GM12891 (cell line): ENCODE results near the gene KIAA1755. TPM values are rescaled to one million over a fixed set of nuclear protein-coding genes. Genes with fewer than 3 reads are reported as not detected.

Source experiments
- DNase-seq: peaks from one replicate; pipeline ENCODE4 v3.0.0; 2011; ENCODE audit warnings: low spot score; ENCODE audit not compliant: insufficient read length
- FAIRE-seq: peaks from 2 replicates; lab custom pipeline; 2011; peaks lifted over from hg19 to GRCh38; lab: Jason Lieb, UNC
- PAX5 ChIP-seq: IDR thresholded peaks from 2 replicates; pipeline ENCODE4 v1.6.1; 2011; ENCODE audit warnings: low read length, moderate library complexity, mild to moderate bottlenecking; ENCODE audit not compliant: insufficient read depth, severe bottlenecking
- POLR2A ChIP-seq: IDR thresholded peaks from 2 replicates; pipeline ENCODE4 v1.6.1; 2011; ENCODE audit warnings: low read depth, low read length, control low read depth
- POLR2AphosphoS5 ChIP-seq: IDR thresholded peaks from 2 replicates; pipeline ENCODE4 v1.6.1; 2011; ENCODE audit warnings: low read depth, low read length, control low read depth
- POU2F2 ChIP-seq: IDR thresholded peaks from 2 replicates; pipeline ENCODE4 v1.6.1; 2011; ENCODE audit warnings: low read depth, mild to moderate bottlenecking, control low read depth, low read length, moderate library complexity
- SPI1 ChIP-seq: IDR thresholded peaks from 2 replicates; pipeline ENCODE4 v1.6.1; 2011; ENCODE audit warnings: low read depth, low read length, control low read depth
- TAF1 ChIP-seq: IDR thresholded peaks from 2 replicates; pipeline ENCODE4 v1.6.1; 2011; ENCODE audit warnings: low read depth, low read length, control low read depth
- polyA plus RNA-seq: library from polyadenylated mRNA; unstranded; fragments of >200 nt; gene quantifications from one replicate; pipeline ENCODE4 v1.2.1, GENCODE V29; 2012; ENCODE audit warnings: low read depth, missing spikeins, inconsistent platforms; ENCODE audit not compliant: missing spikeins

Gene KIAA1755
- not detected for polyA plus RNA-seq

DNA sequence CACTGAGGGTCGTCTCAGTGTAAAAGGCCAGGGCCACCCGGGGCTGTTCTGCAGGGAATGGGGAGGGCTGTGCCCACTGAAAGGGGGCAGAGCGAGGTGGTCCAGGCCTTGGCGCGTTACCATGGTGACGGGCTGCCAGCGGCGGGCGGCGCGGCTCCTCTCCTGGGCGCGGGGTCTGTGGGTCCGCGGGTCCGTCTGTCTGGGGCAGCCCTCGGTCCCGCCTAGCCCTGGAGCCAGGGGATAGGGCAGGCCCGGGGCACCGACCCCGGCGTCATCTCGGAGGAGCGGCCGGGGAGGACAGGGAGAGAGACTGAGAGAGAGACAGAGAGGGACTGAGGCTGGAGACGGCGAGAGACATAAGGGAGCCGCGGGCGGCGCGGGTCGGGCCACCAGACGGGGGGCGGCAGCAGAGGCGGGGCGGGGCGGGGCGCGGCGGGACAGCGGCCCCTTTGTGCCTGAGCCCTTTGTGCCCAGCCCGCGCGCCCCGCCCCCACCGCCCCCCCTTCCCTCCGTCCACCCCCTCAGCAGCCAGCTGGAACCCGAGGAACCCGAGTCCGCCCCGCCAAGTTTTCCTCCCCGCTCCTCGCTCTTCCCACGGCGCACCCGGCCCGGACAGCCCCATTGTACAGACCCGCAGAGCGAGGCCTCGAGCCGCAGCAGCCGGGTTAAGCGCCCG is at the start of gene KIAA1755:
Gene KIAA1755 (minus strand): TSS at position 358 of the 676 bp plus-strand sequence. CDS start 235 bp downstream, at position 123.
- FAIRE-seq (no peak), DNase-seq (no peak)
- no peak for TF ChIP-seq SPI1
- no peak for TF ChIP-seq PAX5
- TF ChIP-seq POLR2A, result no peak
- no peak for TF ChIP-seq TAF1
- no peak for TF ChIP-seq POU2F2
- no peak for TF ChIP-seq POLR2AphosphoS5

GRCh38 chr20:38308447-38308846 is 47.9 kb upstream of the KIAA1755 start:
- TF ChIP-seq POLR2AphosphoS5 (no peak), TAF1 (no peak), SPI1 (no peak), POU2F2 (no peak), PAX5 (no peak), POLR2A (no peak)
- FAIRE-seq, result no peak

DNA sequence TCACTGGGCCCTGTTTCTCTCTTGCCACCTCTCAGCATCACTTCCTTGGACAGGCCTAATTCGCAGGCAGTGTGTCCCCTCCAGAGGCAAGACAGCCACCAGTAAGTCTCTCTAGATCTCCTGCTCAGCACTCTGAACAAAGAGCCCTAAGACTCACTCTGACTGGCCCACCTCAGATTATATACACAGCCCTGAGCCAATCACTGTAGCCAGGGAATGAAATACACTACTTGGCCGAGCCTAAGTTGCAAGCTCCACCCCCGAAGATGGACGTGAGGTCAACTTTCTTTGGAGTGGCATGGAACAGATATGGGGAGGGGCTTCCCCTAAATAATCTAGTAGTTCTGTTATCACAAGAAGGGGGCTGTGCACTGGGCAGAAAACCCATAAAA is 47.5 kb upstream of the KIAA1755 start:
- no peak for DNase-seq
- TF ChIP-seq POU2F2 (no peak), TAF1 (no peak), POLR2AphosphoS5 (no peak), PAX5 (no peak), SPI1 (no peak), POLR2A (no peak)
- FAIRE-seq, result no peak

More at GRCh38 chr20:38308447-38308846, 47.9 kb upstream of the KIAA1755 start:
- DNase-seq, result no peak

DNA sequence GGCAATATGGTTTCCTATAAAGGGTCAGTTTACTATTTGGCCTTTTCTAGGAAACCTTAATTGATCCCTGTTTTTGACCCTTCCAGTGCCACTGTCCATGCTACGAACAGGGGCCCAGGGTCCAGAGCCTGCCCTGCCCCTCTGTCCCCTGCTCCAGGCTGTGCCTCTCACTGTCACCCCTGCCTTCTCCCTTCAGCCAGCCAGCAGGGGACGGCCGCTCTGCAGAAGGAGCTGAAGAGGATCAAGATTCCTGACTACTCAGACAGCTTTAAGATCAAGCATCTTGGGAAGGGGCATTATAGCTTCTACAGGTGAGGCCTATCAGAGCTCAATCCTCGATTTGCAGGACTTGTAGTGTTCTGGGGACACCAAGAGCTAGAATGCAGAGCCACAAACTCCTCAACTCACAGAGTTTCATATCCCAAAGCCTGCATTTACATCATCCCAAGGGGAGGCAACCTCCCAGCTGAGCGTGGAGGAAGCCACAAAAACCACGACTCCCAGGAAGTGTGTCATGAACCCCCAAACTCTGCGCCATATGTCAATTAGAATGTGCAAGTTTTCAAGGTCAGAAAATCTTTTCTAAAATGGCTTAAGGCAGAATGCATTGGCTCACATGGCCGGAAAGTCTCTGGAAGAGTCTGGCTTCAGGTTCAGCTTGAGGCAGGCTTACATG is 47.0 kb upstream of the KIAA1755 start:
- FAIRE-seq, result no peak
- no peak for DNase-seq
- TF ChIP-seq POU2F2, result no peak
- no peak for TF ChIP-seq PAX5
- no peak for TF ChIP-seq POLR2AphosphoS5
- no peak for TF ChIP-seq POLR2A
- TF ChIP-seq SPI1, result no peak
- TF ChIP-seq TAF1, result no peak

DNA sequence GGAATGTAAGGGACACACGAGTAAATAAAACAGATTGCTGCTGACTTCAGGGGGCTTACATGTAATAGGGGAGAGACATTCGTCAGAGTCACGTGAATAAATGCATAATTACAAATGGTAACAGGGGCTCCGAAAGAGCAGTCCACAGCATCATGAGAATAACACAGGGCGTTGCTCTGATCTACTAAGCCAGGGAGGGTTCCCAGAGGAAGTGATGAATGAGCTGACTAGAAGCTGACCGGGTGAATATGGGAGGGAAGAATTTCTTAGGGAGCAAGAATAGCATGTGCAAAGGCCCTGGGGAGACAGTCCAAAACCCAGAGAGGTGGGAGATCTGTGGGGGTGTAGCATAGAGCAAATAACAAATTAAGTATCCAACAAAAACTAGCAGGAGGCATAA is 45.8 kb upstream of the KIAA1755 start:
- no peak for TF ChIP-seq POLR2A
- no peak for TF ChIP-seq TAF1
- TF ChIP-seq POU2F2, result no peak
- no peak for TF ChIP-seq POLR2AphosphoS5
- no peak for TF ChIP-seq PAX5
- TF ChIP-seq SPI1, result no peak
- DNase-seq (no peak), FAIRE-seq (no peak)

DNA sequence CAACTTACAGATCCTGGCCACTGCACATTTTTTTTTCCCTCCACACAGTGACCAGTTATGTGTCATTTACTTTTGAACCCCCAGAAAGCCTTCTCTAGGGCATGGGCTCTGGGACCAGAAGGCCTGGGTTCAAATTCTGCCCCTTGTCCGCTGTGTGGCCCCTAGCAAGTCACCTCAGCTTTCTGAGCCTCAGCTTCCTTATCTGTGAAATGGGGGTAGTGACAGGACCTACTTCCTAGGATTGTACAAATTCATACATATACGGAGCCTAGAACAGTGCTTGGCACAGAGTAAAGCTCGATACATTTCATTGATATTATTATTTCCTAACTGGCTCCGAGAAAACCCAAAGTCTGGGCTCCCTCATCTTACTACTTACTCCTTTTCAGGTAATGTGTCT is 45.0 kb upstream of the KIAA1755 start:
- FAIRE-seq (no peak), DNase-seq (no peak)
- TF ChIP-seq SPI1, result no peak
- TF ChIP-seq POU2F2, result no peak
- no peak for TF ChIP-seq POLR2AphosphoS5
- no peak for TF ChIP-seq PAX5
- TF ChIP-seq POLR2A, result no peak
- TF ChIP-seq TAF1, result no peak

GRCh38 chr20:38304845-38305447 is 44.4 kb upstream of the KIAA1755 start:
- TF ChIP-seq TAF1, result no peak
- TF ChIP-seq PAX5, result no peak
- no peak for TF ChIP-seq POLR2AphosphoS5
- no peak for TF ChIP-seq POLR2A
- no peak for TF ChIP-seq SPI1
- TF ChIP-seq POU2F2, result no peak
- peak; percentile 40 for FAIRE-seq
- peak; percentile 39 for DNase-seq

DNA sequence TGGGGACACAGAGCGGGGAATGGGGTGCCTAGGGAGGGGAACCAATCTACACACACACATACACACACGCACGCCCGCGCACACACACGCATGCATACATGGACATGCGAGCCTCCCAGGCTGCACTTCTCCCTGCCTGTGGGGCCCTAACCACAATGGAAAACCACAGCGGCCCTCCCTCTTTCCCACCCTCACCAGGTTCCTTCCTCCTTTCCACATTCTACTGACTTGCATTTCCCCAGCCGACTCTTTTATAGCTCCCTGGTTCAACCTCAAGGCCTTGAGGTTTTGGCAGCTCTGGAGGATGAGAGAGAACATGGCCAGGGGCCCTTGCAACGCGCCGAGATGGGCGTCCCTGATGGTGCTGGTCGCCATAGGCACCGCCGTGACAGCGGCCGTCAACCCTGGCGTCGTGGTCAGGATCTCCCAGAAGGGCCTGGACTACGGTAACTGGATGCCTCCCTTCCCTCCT is 43.4 kb upstream of the KIAA1755 start, which contains the start of gene BPI:
Gene BPI (plus strand): TSS at position 249 of the 472 bp plus-strand sequence. CDS start 68 bp downstream, at position 317.
- no peak for TF ChIP-seq POLR2A
- TF ChIP-seq TAF1, result no peak
- no peak for TF ChIP-seq SPI1
- TF ChIP-seq PAX5, result no peak
- no peak for TF ChIP-seq POLR2AphosphoS5
- no peak for TF ChIP-seq POU2F2
- DNase-seq (no peak), FAIRE-seq (no peak)

- no peak for FAIRE-seq
- TF ChIP-seq POLR2AphosphoS5 (no peak), SPI1 (no peak), PAX5 (no peak), TAF1 (no peak), POLR2A (no peak)
These were observed 42.3 kb upstream of the KIAA1755 start for GRCh38 chr20:38302786-38303185.

More at GRCh38 chr20:38302786-38303185, 42.3 kb upstream of the KIAA1755 start:
- DNase-seq, result no peak
